Measurements from ENCODE around the gene ADGRA1.
"Not testable (repeated sequence)": the region's sequence is repeated elsewhere in the genome, so short reads cannot be mapped to it uniquely, and the experiment has no call there.

The ADGRA1 gene

GRCh38 chr10:133087679-133088178 lies at the start of gene ADGRA1:
TSS of gene ADGRA1 (plus strand) at chr10:133087924. CDS start at chr10:133088910, 986 bp downstream.
- no peak for DNase-seq

- no peak for DNase-seq
Observed at GRCh38 chr10:133038036-133038823, 49.5 kb upstream of the ADGRA1 start.

- no peak for DNase-seq
Observed at GRCh38 chr10:133039107-133039802, 48.5 kb upstream of the ADGRA1 start.

GRCh38 chr10:133039803-133040165 lies 47.9 kb upstream of the ADGRA1 start:
- no peak for DNase-seq

GRCh38 chr10:133040198-133040597 lies 47.5 kb upstream of the ADGRA1 start:
- DNase-seq: no peak

GRCh38 chr10:133041101-133041500 lies 46.6 kb upstream of the ADGRA1 start:
- no peak for DNase-seq

- no peak for DNase-seq
Observed at GRCh38 chr10:133042061-133042460, 45.7 kb upstream of the ADGRA1 start.

- no peak for DNase-seq
Observed at GRCh38 chr10:133042816-133043215, 44.9 kb upstream of the ADGRA1 start.

GRCh38 chr10:133043541-133044225 lies 44.0 kb upstream of the ADGRA1 start:
- DNase-seq: no peak

GRCh38 chr10:133044401-133044811 lies 43.3 kb upstream of the ADGRA1 start:
- DNase-seq: no peak

- no peak for DNase-seq
Observed at GRCh38 chr10:133045556-133046389, 42.0 kb upstream of the ADGRA1 start.

GRCh38 chr10:133046390-133046765 lies 41.3 kb upstream of the ADGRA1 start:
- no peak for DNase-seq

GRCh38 chr10:133047526-133048123 lies 40.1 kb upstream of the ADGRA1 start:
- no peak for DNase-seq

- no peak for DNase-seq
Observed at GRCh38 chr10:133048266-133048665, 39.5 kb upstream of the ADGRA1 start.

- no peak for DNase-seq
Observed at GRCh38 chr10:133048926-133049325, 38.8 kb upstream of the ADGRA1 start.

- DNase-seq: no peak
Observed at GRCh38 chr10:133049639-133050038, 38.1 kb upstream of the ADGRA1 start.

- no peak for DNase-seq
Observed at GRCh38 chr10:133050371-133050770, 37.4 kb upstream of the ADGRA1 start.

- no peak for DNase-seq
Observed at GRCh38 chr10:133052076-133052475, 35.6 kb upstream of the ADGRA1 start.

- not testable (repeated sequence) for DNase-seq
Observed at GRCh38 chr10:133053527-133054133, 34.1 kb upstream of the ADGRA1 start.

- no peak for DNase-seq
Observed at GRCh38 chr10:133055470-133055869, 32.3 kb upstream of the ADGRA1 start.

GRCh38 chr10:133056001-133056400 lies 31.7 kb upstream of the ADGRA1 start:
- no peak for DNase-seq

GRCh38 chr10:133056651-133057178 lies 31.0 kb upstream of the ADGRA1 start:
- no peak for DNase-seq

Data from NCI-H2107 (cell line).